Measurements from ENCODE around the gene TRAT1.
A peak's percentile ranks its signal among the peaks of the same experiment; 100 is the strongest.
"Not testable (repeated sequence)": the region's sequence is repeated elsewhere in the genome, so short reads cannot be mapped to it uniquely, and the experiment has no call there.

Gene TRAT1

GRCh38 chr3:108822123-108822897, at the start of gene TRAT1:
Gene TRAT1 (plus strand): TSS chr3:108822786. CDS start chr3:108822928, 142 bp downstream.
- Mint-ChIP-seq H3K4me1 (peaks cover 0 to 8% of the 10 kb centered on the region in 2 donors), H3K9me3 (no peaks in the 10 kb centered on the region), H3K36me3 (no peaks in the 10 kb centered on the region), H3K27ac (no peak within 1 kb of the TSS), H3K4me3 (no peak within 1 kb of the TSS), H3K27me3 (no peaks in the 10 kb centered on the region)
- ATAC-seq (replicated peaks) (no peak), DNase-seq (no peak)

- DNase-seq (no peak), ATAC-seq (replicated peaks) (no peak)
- Mint-ChIP-seq H3K36me3 (no peaks in the 10 kb centered on the region), H3K27me3 (peaks cover 0 to 12% of the 10 kb centered on the region in 2 donors), H3K4me3 (no peak overlapping the region), H3K27ac (no peak overlapping the region), H3K4me1 (no peaks in the 10 kb centered on the region), H3K9me3 (no peaks in the 10 kb centered on the region)
Measured at GRCh38 chr3:108775649-108776048, 46.9 kb upstream of the TRAT1 start.

GRCh38 chr3:108779496-108779895, 43.1 kb upstream of the TRAT1 start:
- H3K27me3 Mint-ChIP-seq = peaks cover 0 to 5% of the 10 kb centered on the region in 2 donors
- ATAC-seq (replicated peaks) (no peak), DNase-seq (no peak)
- H3K36me3 Mint-ChIP-seq = no peaks in the 10 kb centered on the region
- no peaks in the 10 kb centered on the region for H3K4me1 Mint-ChIP-seq
- no peak overlapping the region for H3K4me3 Mint-ChIP-seq
- H3K27ac Mint-ChIP-seq = no peak overlapping the region
- no peaks in the 10 kb centered on the region for H3K9me3 Mint-ChIP-seq

- Mint-ChIP-seq H3K4me3 (no peak overlapping the region), H3K4me1 (no peaks in the 10 kb centered on the region), H3K27ac (no peak overlapping the region), H3K36me3 (no peaks in the 10 kb centered on the region), H3K27me3 (peaks cover 7 to 12% of the 10 kb centered on the region in 2 donors), H3K9me3 (no peaks in the 10 kb centered on the region)
- DNase-seq (no peak), ATAC-seq (replicated peaks) (no peak)
Measured at GRCh38 chr3:108780235-108780634, 42.4 kb upstream of the TRAT1 start.

GRCh38 chr3:108791473-108791872, 31.1 kb upstream of the TRAT1 start:
- Mint-ChIP-seq H3K27me3 (no peaks in the 10 kb centered on the region), H3K27ac (no peak overlapping the region), H3K4me3 (no peak overlapping the region), H3K36me3 (no peaks in the 10 kb centered on the region), H3K4me1 (no peaks in the 10 kb centered on the region), H3K9me3 (no peaks in the 10 kb centered on the region)
- DNase-seq (no peak), ATAC-seq (replicated peaks) (no peak)

GRCh38 chr3:108804437-108804836, 18.1 kb upstream of the TRAT1 start:
- H3K27me3 Mint-ChIP-seq = no peaks in the 10 kb centered on the region
- no peaks in the 10 kb centered on the region for H3K36me3 Mint-ChIP-seq
- H3K27ac Mint-ChIP-seq = no peak overlapping the region
- DNase-seq (no peak), ATAC-seq (replicated peaks) (no peak)
- no peak overlapping the region for H3K4me3 Mint-ChIP-seq
- H3K4me1 Mint-ChIP-seq = no peaks in the 10 kb centered on the region
- H3K9me3 Mint-ChIP-seq = peaks cover 0 to 5% of the 10 kb centered on the region in 2 donors

- no peak overlapping the region for H3K27ac Mint-ChIP-seq
Measured at GRCh38 chr3:108804966-108805365, 17.6 kb upstream of the TRAT1 start.

GRCh38 chr3:108806316-108806715, 16.3 kb upstream of the TRAT1 start:
- no peak overlapping the region for H3K4me3 Mint-ChIP-seq
- DNase-seq = no peak
- ATAC-seq (replicated peaks) = no peak
- no peaks in the 10 kb centered on the region for H3K36me3 Mint-ChIP-seq
- no peaks in the 10 kb centered on the region for H3K27me3 Mint-ChIP-seq
- H3K27ac Mint-ChIP-seq = no peak overlapping the region
- H3K4me1 Mint-ChIP-seq = no peaks in the 10 kb centered on the region
- H3K9me3 Mint-ChIP-seq = peaks cover 0 to 5% of the 10 kb centered on the region in 2 donors

More at GRCh38 chr3:108804966-108805365, 17.6 kb upstream of the TRAT1 start:
- no peaks in the 10 kb centered on the region for H3K4me1 Mint-ChIP-seq
- no peak overlapping the region for H3K4me3 Mint-ChIP-seq
- no peak for ATAC-seq (replicated peaks)
- DNase-seq = no peak
- H3K36me3 Mint-ChIP-seq = no peaks in the 10 kb centered on the region
- peaks cover 0 to 5% of the 10 kb centered on the region in 2 donors for H3K9me3 Mint-ChIP-seq
- H3K27me3 Mint-ChIP-seq = no peaks in the 10 kb centered on the region

GRCh38 chr3:108818404-108818803, 4.2 kb upstream of the TRAT1 start:
- H3K4me1 Mint-ChIP-seq = peaks cover 0 to 8% of the 10 kb centered on the region in 2 donors
- H3K36me3 Mint-ChIP-seq = no peaks in the 10 kb centered on the region
- no peaks in the 10 kb centered on the region for H3K27me3 Mint-ChIP-seq
- H3K4me3 Mint-ChIP-seq = no peak overlapping the region
- ATAC-seq (replicated peaks) (peak; percentile 47 to 67), DNase-seq (no peak)
- peaks cover 0 to 2% of the 10 kb centered on the region in 2 donors for H3K9me3 Mint-ChIP-seq
- no peak overlapping the region for H3K27ac Mint-ChIP-seq

- Mint-ChIP-seq H3K27ac (no peak overlapping the region), H3K4me3 (no peak overlapping the region)
- no peak for ATAC-seq (replicated peaks)
Measured at GRCh38 chr3:108820586-108820985, 2.0 kb upstream of the TRAT1 start.

GRCh38 chr3:108823227-108823626, 641 bp downstream of the TRAT1 start:
- H3K36me3 Mint-ChIP-seq = no peaks in the 10 kb centered on the region
- ATAC-seq (replicated peaks) (no peak), DNase-seq (no peak)
- H3K4me1 Mint-ChIP-seq = peaks cover 0 to 5% of the 10 kb centered on the region in 2 donors
- no peaks in the 10 kb centered on the region for H3K27me3 Mint-ChIP-seq
- no peak overlapping the region for H3K27ac Mint-ChIP-seq
- no peaks in the 10 kb centered on the region for H3K9me3 Mint-ChIP-seq
- H3K4me3 Mint-ChIP-seq = no peak overlapping the region

More at GRCh38 chr3:108820586-108820985, 2.0 kb upstream of the TRAT1 start:
- Mint-ChIP-seq H3K4me1 (peaks cover 0 to 8% of the 10 kb centered on the region in 2 donors), H3K9me3 (no peaks in the 10 kb centered on the region), H3K27me3 (no peaks in the 10 kb centered on the region), H3K36me3 (no peaks in the 10 kb centered on the region)
- DNase-seq = no peak

GRCh38 chr3:108823803-108824202, 1.2 kb downstream of the TRAT1 start:
- not testable (repeated sequence) for H3K27me3 Mint-ChIP-seq; ATAC-seq (replicated peaks); H3K27ac Mint-ChIP-seq; H3K4me3 Mint-ChIP-seq; DNase-seq; H3K4me1 Mint-ChIP-seq; H3K36me3 Mint-ChIP-seq; H3K9me3 Mint-ChIP-seq

GRCh38 chr3:108826309-108827187, 4.0 kb downstream of the TRAT1 start:
- Mint-ChIP-seq H3K9me3 (no peaks in the 10 kb centered on the region), H3K27ac (no peak overlapping the region), H3K4me3 (no peak overlapping the region), H3K36me3 (no peaks in the 10 kb centered on the region), H3K27me3 (no peaks in the 10 kb centered on the region), H3K4me1 (no peaks in the 10 kb centered on the region)
- ATAC-seq (replicated peaks) (no peak), DNase-seq (no peak)

- no peaks in the 10 kb centered on the region for H3K27me3 Mint-ChIP-seq
- no peaks in the 10 kb centered on the region for H3K9me3 Mint-ChIP-seq
- H3K4me1 Mint-ChIP-seq = no peaks in the 10 kb centered on the region
- H3K36me3 Mint-ChIP-seq = no peaks in the 10 kb centered on the region
- no peak for DNase-seq
- H3K27ac Mint-ChIP-seq = no peak overlapping the region
- H3K4me3 Mint-ChIP-seq = no peak overlapping the region
- no peak for ATAC-seq (replicated peaks)
Measured at GRCh38 chr3:108830381-108830780, 7.8 kb downstream of the TRAT1 start.
